ENCODE measurements around the gene GSTM4. TPM values are rescaled to one million over a fixed set of nuclear protein-coding genes. Genes with fewer than 3 reads are reported as not detected.

GSTM4 gene
- total and polyA plus RNA-seq, 9 of the 15 experiments (the other 6 are each of a cell fraction or from before 2014, with no cell fraction given): 18.8 to 53.4 (median 38.8) TPM

DNA sequence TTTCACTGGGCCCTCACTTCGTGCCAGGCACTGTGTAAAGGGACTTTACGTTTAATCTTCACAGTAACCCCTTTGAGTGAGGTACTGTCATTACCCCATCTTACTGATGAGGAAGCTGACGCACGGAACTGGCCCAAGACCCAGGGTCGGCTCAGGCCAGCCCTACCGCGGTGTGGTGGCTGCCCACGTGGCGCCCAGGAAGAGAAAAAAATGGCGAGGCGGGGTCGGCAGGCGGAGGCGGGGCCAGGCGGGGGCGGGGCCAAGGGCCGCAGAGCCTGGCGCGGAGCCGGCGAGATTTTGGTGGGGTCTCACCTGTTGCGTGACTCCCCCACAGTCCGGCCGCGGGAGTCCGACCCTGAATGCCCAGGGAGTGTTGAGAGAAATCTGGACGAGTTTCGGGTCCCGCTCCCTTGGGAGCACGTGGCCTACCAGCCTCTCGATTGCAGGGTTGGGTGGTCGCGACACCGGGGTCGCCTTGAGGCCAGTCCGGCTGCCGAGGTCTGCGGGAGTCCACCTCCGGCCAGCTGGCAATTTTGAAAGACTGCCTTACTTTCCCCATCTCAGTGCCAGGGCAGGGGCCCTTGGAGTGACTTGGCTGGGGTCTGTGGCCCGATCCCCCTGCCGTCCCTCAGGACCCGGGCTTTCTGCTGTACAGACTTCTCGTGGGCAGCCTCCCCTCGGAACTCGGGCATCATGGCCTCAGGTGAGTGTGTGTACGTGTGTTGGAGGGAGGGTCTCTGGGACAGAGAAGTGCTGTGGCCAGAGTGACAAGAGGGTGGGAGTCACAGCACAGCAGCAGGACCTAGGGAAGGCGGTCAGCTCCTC is 36.1 kb upstream of the GSTM4 start, which contains the start of the genes AMPD2 and GNAT2 (continued):
- TF ChIP-seq, protein P1, sequence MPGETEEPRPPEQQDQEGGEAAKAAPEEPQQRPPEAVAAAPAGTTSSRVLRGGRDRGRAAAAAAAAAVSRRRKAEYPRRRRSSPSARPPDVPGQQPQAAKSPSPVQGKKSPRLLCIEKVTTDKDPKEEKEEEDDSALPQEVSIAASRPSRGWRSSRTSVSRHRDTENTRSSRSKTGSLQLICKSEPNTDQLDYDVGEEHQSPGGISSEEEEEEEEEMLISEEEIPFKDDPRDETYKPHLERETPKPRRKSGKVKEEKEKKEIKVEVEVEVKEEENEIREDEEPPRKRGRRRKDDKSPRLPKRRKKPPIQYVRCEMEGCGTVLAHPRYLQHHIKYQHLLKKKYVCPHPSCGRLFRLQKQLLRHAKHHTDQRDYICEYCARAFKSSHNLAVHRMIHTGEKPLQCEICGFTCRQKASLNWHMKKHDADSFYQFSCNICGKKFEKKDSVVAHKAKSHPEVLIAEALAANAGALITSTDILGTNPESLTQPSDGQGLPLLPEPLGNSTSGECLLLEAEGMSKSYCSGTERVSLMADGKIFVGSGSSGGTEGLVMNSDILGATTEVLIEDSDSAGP (CRISPR knock-in tag; IDR thresholded peaks at IDR 0.05): no peak
- TF ChIP-seq HNRNPH1 (optimal IDR thresholded peaks at IDR 0.05; ENCODE audit: low read depth, low read length) (no peak), MTA3 (IDR thresholded peaks at IDR 0.05; ENCODE audit: borderline replicate concordance) (peak; percentile 46; the same call in 1 of the 2 replicates), ZNF586 (CRISPR knock-in tag; conservative IDR thresholded peaks at IDR 0.05) (no peak), E2F3 (CRISPR knock-in tag; IDR thresholded peaks at IDR 0.05) (peak; percentile 33; the same call in 1 of the 2 replicates), ZFPM2 (CRISPR knock-in tag; IDR thresholded peaks at IDR 0.05) (no peak), COPS2 (conservative IDR thresholded peaks at IDR 0.05) (no peak), CCAR2 (IDR thresholded peaks at IDR 0.05; ENCODE audit: low read depth, low read length) (no peak), PHTF2 (CRISPR knock-in tag; IDR thresholded peaks at IDR 0.05) (no peak), CBX8 (IDR thresholded peaks at IDR 0.05; ENCODE audit: borderline replicate concordance, extremely low read depth, low read depth, low read length, poor library complexity, severe bottlenecking) (no peak), RBM15 (IDR thresholded peaks at IDR 0.05; ENCODE audit: insufficient read depth, low read length) (no peak), LEF1 (IDR thresholded peaks at IDR 0.05) (peak; percentile 67; the same call in 1 of the 2 replicates), SMAD1 (IDR thresholded peaks at IDR 0.05; ENCODE audit: low read depth, low read length, partially characterized antibody) (peak; percentile 69), JUN (IDR thresholded peaks at IDR 0.05; ENCODE audit: borderline replicate concordance, low read depth, low read length) (peak; percentile 49; the same call in 1 of the 2 replicates), JUN (CRISPR knock-in tag; IDR thresholded peaks at IDR 0.05; ENCODE audit: borderline replicate concordance) (peak; percentile 92), NFYB (IDR thresholded peaks at IDR 0.05; ENCODE audit: extremely low read depth, insufficient read length) (no peak), ZSCAN32 (CRISPR knock-in tag; IDR thresholded peaks at IDR 0.05) (no peak)
- TF ChIP-seq, protein P2, sequence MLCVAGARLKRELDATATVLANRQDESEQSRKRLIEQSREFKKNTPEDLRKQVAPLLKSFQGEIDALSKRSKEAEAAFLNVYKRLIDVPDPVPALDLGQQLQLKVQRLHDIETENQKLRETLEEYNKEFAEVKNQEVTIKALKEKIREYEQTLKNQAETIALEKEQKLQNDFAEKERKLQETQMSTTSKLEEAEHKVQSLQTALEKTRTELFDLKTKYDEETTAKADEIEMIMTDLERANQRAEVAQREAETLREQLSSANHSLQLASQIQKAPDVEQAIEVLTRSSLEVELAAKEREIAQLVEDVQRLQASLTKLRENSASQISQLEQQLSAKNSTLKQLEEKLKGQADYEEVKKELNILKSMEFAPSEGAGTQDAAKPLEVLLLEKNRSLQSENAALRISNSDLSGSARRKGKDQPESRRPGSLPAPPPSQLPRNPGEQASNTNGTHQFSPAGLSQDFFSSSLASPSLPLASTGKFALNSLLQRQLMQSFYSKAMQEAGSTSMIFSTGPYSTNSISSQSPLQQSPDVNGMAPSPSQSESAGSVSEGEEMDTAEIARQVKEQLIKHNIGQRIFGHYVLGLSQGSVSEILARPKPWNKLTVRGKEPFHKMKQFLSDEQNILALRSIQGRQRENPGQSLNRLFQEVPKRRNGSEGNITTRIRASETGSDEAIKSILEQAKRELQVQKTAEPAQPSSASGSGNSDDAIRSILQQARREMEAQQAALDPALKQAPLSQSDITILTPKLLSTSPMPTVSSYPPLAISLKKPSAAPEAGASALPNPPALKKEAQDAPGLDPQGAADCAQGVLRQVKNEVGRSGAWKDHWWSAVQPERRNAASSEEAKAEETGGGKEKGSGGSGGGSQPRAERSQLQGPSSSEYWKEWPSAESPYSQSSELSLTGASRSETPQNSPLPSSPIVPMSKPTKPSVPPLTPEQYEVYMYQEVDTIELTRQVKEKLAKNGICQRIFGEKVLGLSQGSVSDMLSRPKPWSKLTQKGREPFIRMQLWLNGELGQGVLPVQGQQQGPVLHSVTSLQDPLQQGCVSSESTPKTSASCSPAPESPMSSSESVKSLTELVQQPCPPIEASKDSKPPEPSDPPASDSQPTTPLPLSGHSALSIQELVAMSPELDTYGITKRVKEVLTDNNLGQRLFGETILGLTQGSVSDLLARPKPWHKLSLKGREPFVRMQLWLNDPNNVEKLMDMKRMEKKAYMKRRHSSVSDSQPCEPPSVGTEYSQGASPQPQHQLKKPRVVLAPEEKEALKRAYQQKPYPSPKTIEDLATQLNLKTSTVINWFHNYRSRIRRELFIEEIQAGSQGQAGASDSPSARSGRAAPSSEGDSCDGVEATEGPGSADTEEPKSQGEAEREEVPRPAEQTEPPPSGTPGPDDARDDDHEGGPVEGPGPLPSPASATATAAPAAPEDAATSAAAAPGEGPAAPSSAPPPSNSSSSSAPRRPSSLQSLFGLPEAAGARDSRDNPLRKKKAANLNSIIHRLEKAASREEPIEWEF (CRISPR knock-in tag; IDR thresholded peaks at IDR 0.05): no peak
- TF ChIP-seq, protein P3, sequence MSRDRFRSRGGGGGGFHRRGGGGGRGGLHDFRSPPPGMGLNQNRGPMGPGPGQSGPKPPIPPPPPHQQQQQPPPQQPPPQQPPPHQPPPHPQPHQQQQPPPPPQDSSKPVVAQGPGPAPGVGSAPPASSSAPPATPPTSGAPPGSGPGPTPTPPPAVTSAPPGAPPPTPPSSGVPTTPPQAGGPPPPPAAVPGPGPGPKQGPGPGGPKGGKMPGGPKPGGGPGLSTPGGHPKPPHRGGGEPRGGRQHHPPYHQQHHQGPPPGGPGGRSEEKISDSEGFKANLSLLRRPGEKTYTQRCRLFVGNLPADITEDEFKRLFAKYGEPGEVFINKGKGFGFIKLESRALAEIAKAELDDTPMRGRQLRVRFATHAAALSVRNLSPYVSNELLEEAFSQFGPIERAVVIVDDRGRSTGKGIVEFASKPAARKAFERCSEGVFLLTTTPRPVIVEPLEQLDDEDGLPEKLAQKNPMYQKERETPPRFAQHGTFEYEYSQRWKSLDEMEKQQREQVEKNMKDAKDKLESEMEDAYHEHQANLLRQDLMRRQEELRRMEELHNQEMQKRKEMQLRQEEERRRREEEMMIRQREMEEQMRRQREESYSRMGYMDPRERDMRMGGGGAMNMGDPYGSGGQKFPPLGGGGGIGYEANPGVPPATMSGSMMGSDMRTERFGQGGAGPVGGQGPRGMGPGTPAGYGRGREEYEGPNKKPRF (IDR thresholded peaks at IDR 0.05; ENCODE audit: low read depth, low read length): no peak

Data from K562 (cell line).